Tibial nerve (tissue), 4 donors: ENCODE results near the gene SDK1. TPM values are rescaled to one million over a fixed set of nuclear protein-coding genes. Genes with fewer than 3 reads are reported as not detected.

ENCODE experiments used
- DNase-seq, 2 donors: peaks; one replicate each; pipeline ENCODE4 v3.0.0-alpha.2; 2019; ENCODE audit warnings: low spot score in 2 of 2
- H3K27ac ChIP-seq, 4 donors: fragments of 200-600 bp; sonication (generic) in 3 of 4; one replicate each; pipeline ENCODE4 v1.5.1; 2017 to 2019; ENCODE audit warnings: mild to moderate bottlenecking in 1 of 4
- H3K27me3 ChIP-seq, 2 donors: fragments of 200-600 bp; sonication (generic) in 1 of 2; one replicate each; pipeline versions ENCODE4 v1.5.1 to v1.6.0; 2017 to 2019
- H3K36me3 ChIP-seq, 3 donors: fragments of 200-600 bp; sonication (generic); one replicate each; pipeline ENCODE4 v1.5.1; 2018 to 2019
- H3K4me1 ChIP-seq, 4 donors: fragments of 200-600 bp; sonication (generic) in 3 of 4; one replicate each; pipeline ENCODE4 v1.5.1; 2017 to 2019
- H3K4me3 ChIP-seq, 4 donors: fragments of 200-600 bp; sonication (generic) in 3 of 4; one replicate each; pipeline ENCODE4 v1.5.1; 2017 to 2019; ENCODE audit warnings: mild to moderate bottlenecking in 1 of 4, moderate library complexity in 1 of 4
- H3K9me3 ChIP-seq, 4 donors: fragments of 200-600 bp; sonication (generic) in 3 of 4; one replicate each; pipeline ENCODE4 v1.5.1; 2017 to 2019
- EP300 ChIP-seq, 2 donors: sonication (generic); formaldehyde crosslinking; IDR thresholded peaks; one replicate each; pipeline ENCODE4 v1.6.1; 2017; ENCODE audit warnings: antibody characterized with exemption in 2 of 2, mild to moderate bottlenecking in 1 of 2
- POLR2A ChIP-seq, 2 donors: fragments of 450-650 bp; IDR thresholded peaks; one replicate each; pipeline ENCODE4 v1.6.1; 2017; ENCODE audit warnings: antibody characterized with exemption in 2 of 2, mild to moderate bottlenecking in 2 of 2, moderate library complexity in 2 of 2
- WGBS, 2 donors: methylation state at CpG; one replicate each; pipeline ENCODE4 v1.1.5; 2018; 5-methylcytosine and 5-hydroxymethylcytosine counted together
- total RNA-seq, 4 donors: library from RNA; depleted of rRNA; stranded (reverse); fragments of >200 nt; gene quantifications; one replicate each; pipeline ENCODE4 v1.1.0, GENCODE V29; 2016
- TF ChIP-seq, protein P1 (sequence below), 5 experiments: fragments of 200-600 bp in 3 of 5; fragments of 450-650 bp in 2 of 5; sonication (generic) in 3 of 5; IDR thresholded peaks; one replicate each; pipeline ENCODE4 v1.5.1; 2016 to 2019; ENCODE audit warnings: antibody characterized with exemption in 5 of 5, mild to moderate bottlenecking in 3 of 5, moderate library complexity in 2 of 5

Gene SDK1
- total RNA-seq, 4 donors from 2014 or later: 8.2 to 16.2 (median 12.9) TPM

DNA sequence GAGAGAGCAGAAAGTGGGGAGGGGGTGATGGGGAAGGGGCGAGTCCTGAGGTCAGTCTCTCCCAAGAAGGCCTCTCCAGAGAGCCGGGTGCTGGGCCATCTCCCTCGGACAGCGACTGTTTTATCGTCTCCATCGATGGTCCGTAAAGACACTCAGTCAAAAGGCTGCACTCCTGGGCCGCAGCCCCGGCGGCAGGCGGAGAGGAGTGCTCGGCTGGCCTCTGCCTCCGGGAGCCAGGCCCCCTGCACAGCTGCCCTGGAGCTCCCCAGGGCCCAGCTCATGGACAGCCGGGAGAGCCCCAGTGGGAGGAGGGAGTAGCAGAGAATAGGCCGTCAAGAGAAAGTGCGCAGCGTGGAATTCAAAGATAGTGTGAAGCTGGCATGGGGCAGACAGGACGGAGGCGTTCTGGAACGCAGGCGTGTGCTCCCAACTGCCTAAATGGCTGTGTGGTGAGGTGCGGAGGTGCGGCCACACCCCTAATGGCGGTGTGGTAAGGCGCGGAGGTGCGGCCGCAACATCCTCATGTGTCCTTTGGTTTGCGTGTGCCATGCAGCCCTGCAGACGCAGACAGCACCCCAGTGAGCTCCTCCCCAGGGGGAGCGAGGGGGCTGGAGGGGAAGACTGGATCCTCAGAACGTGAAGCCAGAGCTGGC, 903.6 kb downstream of the SDK1 start:
- Histone ChIP-seq H3K4me1 (peaks cover 0 to 12% (median 0%) of the 10 kb centered on the region in 4 donors), H3K36me3 (peaks cover 0 to 30% (median 0%) of the 10 kb centered on the region in 3 donors), H3K27ac (no peak overlapping the region), H3K4me3 (no peak overlapping the region), H3K27me3 (no peaks in the 10 kb centered on the region), H3K9me3 (peaks cover 0 to 12% (median 0%) of the 10 kb centered on the region in 4 donors)
- no peak for TF ChIP-seq EP300 (IDR thresholded peaks at IDR 0.05)
- TF ChIP-seq, protein P1, sequence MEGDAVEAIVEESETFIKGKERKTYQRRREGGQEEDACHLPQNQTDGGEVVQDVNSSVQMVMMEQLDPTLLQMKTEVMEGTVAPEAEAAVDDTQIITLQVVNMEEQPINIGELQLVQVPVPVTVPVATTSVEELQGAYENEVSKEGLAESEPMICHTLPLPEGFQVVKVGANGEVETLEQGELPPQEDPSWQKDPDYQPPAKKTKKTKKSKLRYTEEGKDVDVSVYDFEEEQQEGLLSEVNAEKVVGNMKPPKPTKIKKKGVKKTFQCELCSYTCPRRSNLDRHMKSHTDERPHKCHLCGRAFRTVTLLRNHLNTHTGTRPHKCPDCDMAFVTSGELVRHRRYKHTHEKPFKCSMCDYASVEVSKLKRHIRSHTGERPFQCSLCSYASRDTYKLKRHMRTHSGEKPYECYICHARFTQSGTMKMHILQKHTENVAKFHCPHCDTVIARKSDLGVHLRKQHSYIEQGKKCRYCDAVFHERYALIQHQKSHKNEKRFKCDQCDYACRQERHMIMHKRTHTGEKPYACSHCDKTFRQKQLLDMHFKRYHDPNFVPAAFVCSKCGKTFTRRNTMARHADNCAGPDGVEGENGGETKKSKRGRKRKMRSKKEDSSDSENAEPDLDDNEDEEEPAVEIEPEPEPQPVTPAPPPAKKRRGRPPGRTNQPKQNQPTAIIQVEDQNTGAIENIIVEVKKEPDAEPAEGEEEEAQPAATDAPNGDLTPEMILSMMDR (IDR thresholded peaks at IDR 0.05): no peak
- TF ChIP-seq POLR2A (IDR thresholded peaks at IDR 0.05): no peak
- DNase-seq: no peak
- 59 to 81% methylated on average over 32 of the region's 32 CpGs for WGBS, 2 donors

- WGBS, 2 donors: 97% methylated on average over 17 to 18 of the region's 18 CpGs
- Histone ChIP-seq H3K27ac (no peak overlapping the region), H3K4me3 (no peak overlapping the region), H3K36me3 (peaks cover 0 to 35% (median 0%) of the 10 kb centered on the region in 3 donors), H3K4me1 (peaks cover 0 to 12% (median 0%) of the 10 kb centered on the region in 4 donors), H3K9me3 (peaks cover 0 to 1% (median 0%) of the 10 kb centered on the region in 4 donors), H3K27me3 (no peaks in the 10 kb centered on the region)
- TF ChIP-seq, protein P1 (IDR thresholded peaks at IDR 0.05): no peak
- TF ChIP-seq POLR2A (IDR thresholded peaks at IDR 0.05) (no peak), EP300 (IDR thresholded peaks at IDR 0.05) (no peak)
- DNase-seq: no peak
Observed at GRCh38 chr7:4205828-4206227, 904.8 kb downstream of the SDK1 start.

DNA sequence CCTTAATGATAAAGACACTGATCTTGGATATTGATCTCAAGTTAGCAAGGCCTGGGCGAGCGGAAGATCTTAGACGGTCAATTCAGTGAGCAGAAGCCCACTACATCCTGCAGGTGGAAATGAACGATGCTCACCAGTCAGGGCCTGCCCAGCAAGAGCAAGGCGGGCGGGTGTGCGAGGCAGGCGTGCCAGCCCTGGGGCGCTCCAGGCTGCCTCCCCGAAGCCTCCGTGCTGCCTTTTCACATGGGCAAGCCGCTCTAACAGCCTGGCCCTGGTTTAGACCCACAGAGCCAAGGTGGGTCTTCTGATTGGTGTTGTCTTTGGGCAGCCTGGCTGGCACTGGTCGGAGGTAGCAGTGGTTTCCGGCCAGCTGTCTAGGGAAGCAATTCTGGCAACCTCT, 906.0 kb downstream of the SDK1 start:
- DNase-seq: no peak
- H3K27me3 ChIP-seq: no peaks in the 10 kb centered on the region
- WGBS, 2 donors: 94 to 95% methylated on average over 11 to 13 of the region's 14 CpGs
- no peak overlapping the region for H3K4me3 ChIP-seq
- no peak overlapping the region for H3K27ac ChIP-seq
- TF ChIP-seq EP300 (IDR thresholded peaks at IDR 0.05): no peak
- TF ChIP-seq POLR2A (IDR thresholded peaks at IDR 0.05): no peak
- TF ChIP-seq, protein P1 (IDR thresholded peaks at IDR 0.05): no peak
- H3K9me3 ChIP-seq: no peaks in the 10 kb centered on the region
- peaks cover 0 to 40% (median 0%) of the 10 kb centered on the region in 3 donors for H3K36me3 ChIP-seq
- peaks cover 0 to 12% (median 0%) of the 10 kb centered on the region in 4 donors for H3K4me1 ChIP-seq

DNA sequence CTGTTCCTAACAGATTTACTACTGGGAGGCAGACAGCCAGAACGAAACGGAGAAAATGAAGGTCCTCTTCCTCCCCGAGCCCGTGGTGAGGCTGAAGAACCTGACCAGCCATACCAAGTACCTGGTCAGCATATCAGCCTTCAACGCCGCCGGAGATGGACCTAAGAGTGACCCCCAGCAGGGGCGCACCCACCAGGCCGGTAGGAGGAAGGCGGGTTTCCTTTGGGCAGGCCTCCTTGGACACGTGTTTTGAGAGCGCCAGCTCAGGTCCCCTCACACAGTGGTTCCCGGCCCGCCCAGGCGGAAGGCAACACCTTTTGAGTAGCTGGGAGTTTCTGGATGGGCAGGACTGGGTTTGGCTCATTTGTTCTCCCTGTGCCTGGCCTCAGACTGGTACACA, 907.0 kb downstream of the SDK1 start:
- Histone ChIP-seq H3K27ac (no peak overlapping the region), H3K4me1 (peaks cover 0 to 2% (median 0%) of the 10 kb centered on the region in 4 donors), H3K36me3 (peaks cover 0 to 40% (median 0%) of the 10 kb centered on the region in 3 donors), H3K27me3 (no peaks in the 10 kb centered on the region), H3K9me3 (no peaks in the 10 kb centered on the region), H3K4me3 (no peak overlapping the region)
- TF ChIP-seq, protein P1 (IDR thresholded peaks at IDR 0.05): no peak
- TF ChIP-seq EP300 (IDR thresholded peaks at IDR 0.05) (no peak), POLR2A (IDR thresholded peaks at IDR 0.05) (no peak)
- no peak for DNase-seq
- WGBS, 2 donors: 90 to 92% methylated on average over 15 of the region's 15 CpGs

GRCh38 chr7:4208586-4208985, 907.5 kb downstream of the SDK1 start:
- Histone ChIP-seq H3K36me3 (peaks cover 0 to 40% (median 0%) of the 10 kb centered on the region in 3 donors), H3K9me3 (no peaks in the 10 kb centered on the region), H3K27ac (no peak overlapping the region), H3K27me3 (no peaks in the 10 kb centered on the region), H3K4me1 (no peaks in the 10 kb centered on the region), H3K4me3 (no peak overlapping the region)
- TF ChIP-seq EP300 (IDR thresholded peaks at IDR 0.05) (no peak), POLR2A (IDR thresholded peaks at IDR 0.05) (no peak)
- TF ChIP-seq, protein P1 (IDR thresholded peaks at IDR 0.05): no peak
- DNase-seq: no peak
- 87 to 95% methylated on average over 4 to 13 of the region's 13 CpGs for WGBS, 2 donors
